ENCODE results near the gene GNPTG. TPM values are rescaled to one million over a fixed set of nuclear protein-coding genes. Genes with fewer than 3 reads are reported as not detected.

The GNPTG gene
- total RNA-seq, 1 donor from 2014 or later: 60.7 TPM

GRCh38 chr16:1332618-1333148, 19.0 kb upstream of the GNPTG start:
- Mint-ChIP-seq H3K4me3 (ENCODE audit: unreplicated experiment) (peak overlapping the region; percentile 35), H3K27me3 (ENCODE audit: low read depth) (peaks cover 26% of the 10 kb centered on the region), H3K4me1 (ENCODE audit: low read depth) (peaks cover 4% of the 10 kb centered on the region), H3K36me3 (ENCODE audit: low read depth) (no peaks in the 10 kb centered on the region), H3K9me3 (ENCODE audit: low read depth) (no peaks in the 10 kb centered on the region), H3K27ac (ENCODE audit: unreplicated experiment) (no peak overlapping the region)
- no peak for DNase-seq (ENCODE audit: low spot score)
- no peak for TF ChIP-seq CTCF (IDR thresholded peaks at IDR 0.05)

- TF ChIP-seq CTCF (IDR thresholded peaks at IDR 0.05): no peak
- peaks cover 26% of the 10 kb centered on the region for H3K27me3 Mint-ChIP-seq (ENCODE audit: low read depth)
- no peak within 1 kb of the TSS for H3K27ac Mint-ChIP-seq (ENCODE audit: unreplicated experiment)
- DNase-seq (ENCODE audit: low spot score): no peak
- peaks cover 4% of the 10 kb centered on the region for H3K4me1 Mint-ChIP-seq (ENCODE audit: low read depth)
- no peaks in the 10 kb centered on the region for H3K36me3 Mint-ChIP-seq (ENCODE audit: low read depth)
- peak within 1 kb of the TSS; percentile 35 for H3K4me3 Mint-ChIP-seq (ENCODE audit: unreplicated experiment)
- no peaks in the 10 kb centered on the region for H3K9me3 Mint-ChIP-seq (ENCODE audit: low read depth)
These were observed 18.4 kb upstream of the GNPTG start, which contains the start of gene BAIAP3 for GRCh38 chr16:1333149-1333812. BAIAP3 (plus strand) TSS chr16:1333645; CDS start chr16:1338550, 4,905 bp downstream.

GRCh38 chr16:1333854-1334700, 17.7 kb upstream of the GNPTG start:
- Mint-ChIP-seq H3K4me1 (ENCODE audit: low read depth) (peaks cover 4% of the 10 kb centered on the region), H3K4me3 (ENCODE audit: unreplicated experiment) (no peak overlapping the region), H3K27me3 (ENCODE audit: low read depth) (peaks cover 26% of the 10 kb centered on the region), H3K36me3 (ENCODE audit: low read depth) (no peaks in the 10 kb centered on the region), H3K9me3 (ENCODE audit: low read depth) (no peaks in the 10 kb centered on the region), H3K27ac (ENCODE audit: unreplicated experiment) (no peak overlapping the region)
- DNase-seq (ENCODE audit: low spot score): no peak
- TF ChIP-seq CTCF (IDR thresholded peaks at IDR 0.05): no peak

GRCh38 chr16:1334739-1335138, 17.0 kb upstream of the GNPTG start:
- no peaks in the 10 kb centered on the region for H3K9me3 Mint-ChIP-seq (ENCODE audit: low read depth)
- H3K27me3 Mint-ChIP-seq (ENCODE audit: low read depth): peaks cover 26% of the 10 kb centered on the region
- peaks cover 4% of the 10 kb centered on the region for H3K4me1 Mint-ChIP-seq (ENCODE audit: low read depth)
- H3K4me3 Mint-ChIP-seq (ENCODE audit: unreplicated experiment): no peak overlapping the region
- TF ChIP-seq CTCF (IDR thresholded peaks at IDR 0.05): no peak
- H3K27ac Mint-ChIP-seq (ENCODE audit: unreplicated experiment): no peak overlapping the region
- DNase-seq (ENCODE audit: low spot score): no peak
- no peaks in the 10 kb centered on the region for H3K36me3 Mint-ChIP-seq (ENCODE audit: low read depth)

GRCh38 chr16:1335211-1335971, 16.3 kb upstream of the GNPTG start:
- TF ChIP-seq CTCF (IDR thresholded peaks at IDR 0.05): no peak

More at GRCh38 chr16:1335211-1335971, 16.3 kb upstream of the GNPTG start:
- Mint-ChIP-seq H3K27me3 (ENCODE audit: low read depth) (peaks cover 26% of the 10 kb centered on the region), H3K4me3 (ENCODE audit: unreplicated experiment) (no peak overlapping the region), H3K4me1 (ENCODE audit: low read depth) (peaks cover 4% of the 10 kb centered on the region), H3K9me3 (ENCODE audit: low read depth) (no peaks in the 10 kb centered on the region), H3K27ac (ENCODE audit: unreplicated experiment) (no peak overlapping the region), H3K36me3 (ENCODE audit: low read depth) (no peaks in the 10 kb centered on the region)
- DNase-seq (ENCODE audit: low spot score): no peak
